GDM1 (cell line): ENCODE results near the gene RARRES1.

ENCODE experiments used
- DNase-seq: peaks from one replicate; lab custom pipeline; 2025; lab: John Stamatoyannopoulos, UW

RARRES1 gene

DNA sequence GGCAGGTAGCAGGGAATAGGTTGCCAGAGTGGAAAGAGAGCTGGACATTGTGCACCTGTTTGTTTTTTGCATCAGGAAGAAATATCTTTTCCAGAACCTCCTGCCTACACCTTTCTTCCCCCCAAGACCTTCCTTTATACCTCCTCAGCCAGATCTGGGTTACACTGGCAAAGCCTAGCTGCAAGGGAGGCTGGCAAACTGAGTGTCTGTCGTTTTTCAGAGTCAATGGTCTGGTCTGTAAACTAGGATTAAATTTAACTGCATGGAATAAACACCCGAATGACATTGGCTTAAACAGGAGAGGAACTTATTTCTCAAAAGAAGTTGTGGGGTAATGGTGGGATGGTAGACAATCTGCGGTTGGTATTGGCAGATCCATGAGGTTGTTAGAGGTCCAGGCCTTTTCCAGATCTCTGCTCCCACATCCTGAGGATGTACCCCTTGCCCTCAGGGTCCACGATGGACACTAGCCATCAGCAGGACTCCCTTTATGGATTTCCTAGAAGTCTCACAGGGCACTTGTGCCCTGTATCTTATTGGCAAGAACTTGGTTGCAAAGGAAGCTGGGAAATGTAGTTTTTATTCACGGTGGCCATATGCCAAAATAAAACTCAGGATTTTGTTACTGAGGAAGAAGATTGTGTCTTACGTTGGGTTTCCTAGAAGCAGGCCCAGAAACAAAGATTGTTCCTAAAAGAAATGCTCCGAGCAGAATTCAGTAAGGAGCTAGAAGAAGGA lies 3.2 kb upstream of the RARRES1 start:
- DNase-seq: no peak

DNA sequence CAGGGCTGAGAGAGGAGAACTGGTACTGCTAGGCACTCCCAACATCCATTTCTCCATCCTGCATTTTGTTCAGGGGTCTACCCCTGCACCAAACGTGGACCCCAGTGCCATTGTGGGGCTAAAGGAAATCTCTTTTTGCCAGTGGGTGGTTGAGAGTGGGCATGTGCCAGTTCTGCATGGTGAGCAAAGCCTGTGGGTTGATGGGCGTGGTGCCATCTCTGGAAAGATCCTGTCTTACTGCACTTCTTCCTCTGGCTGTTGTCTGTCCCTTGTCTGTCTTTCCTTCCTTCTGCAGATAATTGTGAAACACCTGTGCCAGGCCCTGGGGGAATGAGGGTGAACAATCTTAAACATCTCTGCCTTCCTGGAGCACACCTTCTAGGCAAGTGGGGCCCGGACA lies 1.4 kb upstream of the RARRES1 start:
- no peak for DNase-seq

DNA sequence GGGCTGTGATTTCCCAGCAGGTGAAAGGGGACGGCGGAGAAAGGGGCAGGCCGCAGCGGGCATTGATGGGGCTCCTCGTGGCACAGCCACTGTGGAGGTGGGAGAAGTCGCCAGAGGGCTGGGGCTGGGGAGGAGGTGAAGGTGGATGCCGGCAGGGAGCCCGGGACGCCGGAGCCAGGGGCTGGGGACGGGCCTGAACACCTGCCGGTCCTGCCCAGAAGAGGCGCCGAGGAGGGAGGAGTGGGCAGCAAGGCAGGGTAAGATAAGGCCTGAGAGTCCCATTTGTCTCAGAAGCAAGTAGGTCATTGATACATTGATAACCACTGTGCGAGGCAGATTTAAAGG lies 571 bp upstream of the RARRES1 start:
- DNase-seq: no peak

DNA sequence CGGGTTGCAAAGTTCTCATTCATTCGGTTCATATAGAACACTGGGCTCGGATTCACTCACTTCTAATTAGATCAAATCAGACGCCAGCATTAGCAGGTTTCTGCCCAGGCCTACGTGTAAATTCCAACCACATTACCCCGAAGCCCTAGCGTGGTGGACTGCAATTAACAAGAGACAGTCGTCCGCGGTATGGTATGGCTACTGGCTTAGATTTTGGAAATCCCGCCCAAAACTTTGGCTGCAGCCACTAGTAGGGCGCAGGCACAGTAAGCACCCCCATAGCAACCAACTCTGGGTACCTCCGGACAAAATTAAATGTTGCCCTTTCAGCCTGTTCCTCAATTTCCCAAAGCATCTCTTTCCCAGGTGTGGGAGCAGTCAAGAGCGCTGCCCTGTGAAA lies 771 bp downstream of the RARRES1 start:
- DNase-seq: no peak

DNA sequence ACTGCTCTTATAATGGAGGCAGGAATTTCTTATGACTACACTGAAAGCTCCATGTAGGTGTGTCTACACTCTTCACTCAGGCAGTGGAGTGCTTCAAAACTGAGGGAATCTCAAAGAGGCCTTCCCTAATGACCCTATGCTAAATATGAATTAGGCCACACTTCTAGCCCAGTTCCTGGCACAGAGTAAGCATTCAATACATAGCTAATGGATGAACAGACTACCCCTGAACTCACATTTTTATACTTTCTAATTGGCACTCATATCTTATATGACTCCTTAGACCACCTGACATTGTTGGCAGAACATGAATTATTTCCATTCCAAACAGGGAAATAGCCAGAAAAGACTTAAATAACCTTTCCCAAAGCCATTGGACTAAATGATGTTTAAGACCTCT lies 3.4 kb downstream of the RARRES1 start:
- DNase-seq: no peak

GRCh38 chr3:158728061-158728377 lies 4.2 kb downstream of the RARRES1 start:
- no peak for DNase-seq

- peak; percentile 32 for DNase-seq
These were observed 4.8 kb downstream of the RARRES1 start for GRCh38 chr3:158727206-158728060.

- no peak for DNase-seq
These were observed 6.8 kb downstream of the RARRES1 start for GRCh38 chr3:158725348-158726011.

DNA sequence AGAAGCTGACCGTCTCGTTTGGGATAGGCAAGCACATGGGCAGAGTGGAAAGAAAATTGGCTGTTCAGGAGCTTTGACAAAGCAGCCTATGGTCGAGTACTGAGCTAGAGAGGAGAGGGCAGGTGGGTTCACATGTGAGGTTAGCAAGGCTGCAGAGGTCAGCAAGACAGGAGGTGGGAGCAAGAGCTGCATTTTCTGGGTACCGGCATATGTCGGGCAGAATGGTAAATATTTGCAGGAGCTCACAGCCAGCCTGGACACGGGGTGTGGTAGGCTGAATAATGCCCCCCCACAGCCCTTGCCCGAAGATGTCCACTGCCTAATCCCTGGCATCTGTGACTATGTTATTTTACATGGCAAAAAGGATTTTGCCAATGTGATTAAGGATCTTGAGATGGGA lies 8.3 kb downstream of the RARRES1 start:
- no peak for DNase-seq

- no peak for DNase-seq
These were observed 10.1 kb downstream of the RARRES1 start for GRCh38 chr3:158722108-158722507.

DNA sequence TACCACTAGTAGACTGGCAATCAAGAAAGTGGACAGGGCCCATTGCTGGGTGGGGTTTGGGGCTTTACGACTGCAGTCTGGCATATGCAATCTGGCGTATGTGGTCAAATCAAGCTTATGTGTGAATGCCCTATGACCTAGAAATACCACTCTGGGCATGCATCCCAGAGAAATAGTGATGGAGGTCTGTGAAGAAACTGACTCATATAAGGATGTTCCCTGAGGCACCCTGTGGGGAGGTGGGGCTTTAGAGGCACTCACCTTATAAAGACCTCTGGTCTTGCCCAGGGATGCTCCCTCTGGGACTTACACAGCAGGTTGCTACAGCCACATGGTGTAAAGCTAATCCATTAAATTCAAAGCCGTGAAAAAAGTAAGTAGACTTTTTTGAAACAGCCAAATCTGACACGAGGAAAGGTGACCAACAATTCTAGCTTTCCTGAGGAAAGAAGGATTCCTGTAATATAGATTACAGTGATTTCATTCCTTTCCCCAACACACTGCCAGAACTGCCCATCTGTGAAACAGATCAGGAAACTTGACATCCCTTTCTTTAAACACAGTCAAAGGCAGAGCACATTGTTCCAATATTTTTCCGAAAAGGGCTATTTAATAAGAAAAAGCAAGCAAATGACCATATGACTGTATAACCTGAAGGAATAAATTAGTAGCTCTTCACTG lies 13.6 kb downstream of the RARRES1 start:
- no peak for DNase-seq

DNA sequence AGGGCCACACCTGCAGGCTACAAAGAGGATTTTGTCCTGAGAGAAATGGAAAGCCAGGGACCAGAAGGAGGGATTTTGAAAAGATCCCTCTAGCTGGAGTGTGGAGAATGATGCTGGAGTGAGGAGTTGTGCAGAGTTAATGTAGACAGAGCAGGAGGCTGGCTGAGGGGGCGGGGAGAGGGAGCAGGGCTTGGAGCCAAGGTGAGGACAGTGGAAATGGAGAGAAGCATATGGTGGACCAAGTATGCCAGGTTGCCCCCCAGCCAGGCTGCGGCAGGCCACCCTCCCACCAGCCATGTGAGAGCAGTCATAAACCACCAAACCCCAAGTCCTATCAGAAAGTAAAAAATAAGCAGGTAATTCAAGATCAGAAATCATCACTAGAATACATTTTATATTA lies 14.7 kb downstream of the RARRES1 start:
- DNase-seq: no peak

DNA sequence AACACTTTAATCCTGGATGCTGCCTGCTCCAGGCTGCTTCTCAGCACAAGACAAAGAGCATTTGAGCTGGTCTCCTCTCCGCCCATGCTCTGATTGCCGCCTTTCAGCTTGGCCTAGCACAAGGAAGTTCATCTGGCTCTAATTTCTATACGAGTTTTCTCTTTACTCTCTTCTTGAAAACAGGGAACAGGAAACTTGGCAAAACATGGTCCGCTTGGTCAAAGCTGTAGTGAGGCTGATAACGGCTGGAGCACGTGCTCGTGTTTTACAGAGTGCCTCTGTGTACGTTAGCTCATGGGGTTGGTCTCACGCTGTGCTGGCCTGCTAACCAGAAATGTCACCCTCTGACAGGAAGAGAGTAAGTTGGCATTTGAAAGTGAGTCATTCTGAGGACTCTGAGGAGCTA lies 19.2 kb downstream of the RARRES1 start:
- peak; percentile 44 for DNase-seq

- DNase-seq: no peak
These were observed 19.8 kb downstream of the RARRES1 start for GRCh38 chr3:158712443-158712842.

GRCh38 chr3:158711886-158712285 lies 20.4 kb downstream of the RARRES1 start:
- DNase-seq: no peak

- DNase-seq: no peak
These were observed 21.7 kb downstream of the RARRES1 start for GRCh38 chr3:158710601-158711000.

DNA sequence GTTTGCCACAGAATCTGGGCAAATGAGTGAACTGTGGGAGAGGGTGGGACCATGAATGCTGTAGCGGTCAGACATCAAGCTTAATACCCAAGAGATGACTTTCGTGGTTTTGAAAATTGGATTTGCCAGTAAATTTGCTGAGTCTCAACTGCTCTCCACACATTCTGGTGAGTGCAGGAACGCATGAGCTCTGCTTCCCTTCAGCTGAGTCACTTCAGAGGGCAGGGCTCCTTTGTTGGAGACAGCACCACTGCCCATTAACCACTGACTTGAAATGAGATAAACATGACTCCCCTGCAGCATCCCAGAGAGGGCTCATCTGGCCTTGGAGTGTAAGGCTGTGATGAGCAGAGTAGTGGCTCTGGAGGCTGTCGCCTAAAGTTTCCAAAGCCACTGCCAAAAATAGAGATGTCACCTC lies 22.6 kb downstream of the RARRES1 start:
- DNase-seq: no peak

DNA sequence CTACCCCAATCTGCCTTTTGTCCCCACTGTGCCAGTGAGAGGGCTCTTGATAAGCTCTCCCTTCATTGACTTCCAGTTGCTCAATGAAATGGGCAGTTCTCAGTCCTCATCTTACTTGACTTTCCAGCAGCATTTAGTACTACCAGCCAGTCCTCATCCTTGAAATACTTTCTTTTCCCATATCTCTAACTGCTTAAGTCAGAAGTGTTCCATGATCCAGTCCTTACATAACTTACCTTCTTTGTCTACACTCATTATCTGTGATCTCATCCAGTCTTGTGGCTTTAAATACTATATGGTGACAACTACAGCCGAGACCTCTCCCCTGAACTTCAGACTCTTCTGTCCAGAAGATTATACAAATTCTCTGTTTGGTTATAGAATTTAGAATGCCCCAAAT lies 28.7 kb downstream of the RARRES1 start:
- no peak for DNase-seq

- DNase-seq: no peak
These were observed 29.3 kb downstream of the RARRES1 start for GRCh38 chr3:158702815-158703481.

DNA sequence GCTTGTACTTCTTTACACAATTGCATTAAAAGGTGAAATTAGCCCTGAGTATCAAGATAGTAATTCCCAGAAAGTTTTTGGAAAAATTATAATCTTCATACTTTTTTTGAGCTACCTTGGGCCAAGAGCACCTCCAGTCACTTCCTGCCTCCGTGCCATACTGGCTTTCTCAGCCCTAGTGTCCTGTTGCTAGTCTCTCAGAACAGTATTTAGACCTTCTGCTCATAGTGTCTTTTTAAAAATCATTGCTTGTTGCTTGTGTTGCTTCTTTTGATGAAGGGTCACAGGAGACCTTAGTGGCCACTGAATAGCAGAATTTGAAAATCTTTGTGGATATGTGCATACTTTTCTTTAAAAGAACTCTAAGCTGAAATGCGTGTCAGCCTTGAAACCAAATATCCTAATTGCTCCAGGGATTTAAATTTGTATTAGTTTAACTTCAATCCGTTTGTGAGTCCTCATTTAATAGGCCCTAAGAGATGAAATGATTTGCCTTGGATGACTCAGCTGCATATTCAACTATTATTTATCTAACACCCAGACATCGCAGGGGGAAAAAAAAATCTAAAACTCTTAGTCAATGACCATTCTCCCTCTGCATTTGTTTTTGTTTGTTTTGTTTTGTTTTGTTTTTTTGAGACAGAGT lies 30.7 kb downstream of the RARRES1 start:
- no peak for DNase-seq

- no peak for DNase-seq
These were observed 31.7 kb downstream of the RARRES1 start for GRCh38 chr3:158700559-158700958.

DNA sequence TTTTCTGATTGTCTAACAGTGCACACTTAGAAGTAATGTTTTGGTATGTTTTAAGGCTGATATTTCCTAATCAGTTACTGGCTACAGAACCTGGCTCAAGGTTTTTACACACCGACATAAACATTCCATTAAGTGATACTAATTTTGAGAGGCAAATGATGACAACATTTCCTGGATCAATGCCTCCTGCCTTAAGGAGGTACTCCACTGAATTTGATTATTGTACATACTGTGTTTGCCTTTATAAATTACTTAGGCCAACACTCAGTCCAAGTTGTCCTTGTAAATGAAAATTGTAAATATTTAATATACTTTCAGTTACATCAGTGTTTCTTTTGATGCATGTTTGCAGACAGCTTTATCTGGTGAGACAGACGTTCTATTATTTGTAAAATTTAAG lies 35.6 kb downstream of the RARRES1 start:
- DNase-seq: no peak
